Right atrium auricular region (tissue), 2 donors: ENCODE results near the gene ANKS1B. TPM values are rescaled to one million over a fixed set of nuclear protein-coding genes. Genes with fewer than 3 reads are reported as not detected.

Experiments used
- DNase-seq: peaks from one replicate; pipeline ENCODE4 v3.0.0-alpha.2; 2019; ENCODE audit warnings: low spot score
- H3K27ac ChIP-seq, 2 donors: fragments of 200-600 bp; sonication (generic); 1 replicate in 1 of 2; 2 replicates in 1 of 2; pipeline ENCODE4 v1.5.1; 2016 to 2019
- H3K27me3 ChIP-seq, 2 donors: fragments of 200-600 bp; sonication (generic); one replicate each; pipeline versions ENCODE4 v1.5.1 to v1.6.0; 2017 to 2019
- H3K36me3 ChIP-seq: fragments of 200-600 bp; sonication (generic); one replicate; pipeline ENCODE4 v1.5.1; 2016
- H3K4me1 ChIP-seq, 2 donors: fragments of 200-600 bp; sonication (generic); one replicate each; pipeline versions ENCODE4 v1.5.1 to v1.6.0; 2017 to 2019
- H3K4me3 ChIP-seq, 2 donors: fragments of 200-600 bp; sonication (generic); 1 replicate in 1 of 2; 2 replicates in 1 of 2; pipeline ENCODE4 v1.5.1; 2017 to 2019; ENCODE audit warnings: mild to moderate bottlenecking in 1 of 2, moderate library complexity in 1 of 2
- H3K9me3 ChIP-seq, 2 donors: fragments of 200-600 bp; sonication (generic); one replicate each; pipeline ENCODE4 v1.5.1; 2019
- total RNA-seq, 2 donors: library from RNA; depleted of rRNA; stranded (reverse); fragments of >200 nt; gene quantifications; one replicate each; pipeline ENCODE4 v1.1.0, GENCODE V29; 2016
- TF ChIP-seq, protein P1 (sequence below), 2 donors: fragments of 200-600 bp; sonication (generic); IDR thresholded peaks; one replicate each; pipeline ENCODE4 v1.5.1; 2019; ENCODE audit warnings: antibody characterized with exemption in 2 of 2

The ANKS1B gene
- total RNA-seq, 2 donors from 2014 or later: 2.4 to 3.1 TPM

DNA sequence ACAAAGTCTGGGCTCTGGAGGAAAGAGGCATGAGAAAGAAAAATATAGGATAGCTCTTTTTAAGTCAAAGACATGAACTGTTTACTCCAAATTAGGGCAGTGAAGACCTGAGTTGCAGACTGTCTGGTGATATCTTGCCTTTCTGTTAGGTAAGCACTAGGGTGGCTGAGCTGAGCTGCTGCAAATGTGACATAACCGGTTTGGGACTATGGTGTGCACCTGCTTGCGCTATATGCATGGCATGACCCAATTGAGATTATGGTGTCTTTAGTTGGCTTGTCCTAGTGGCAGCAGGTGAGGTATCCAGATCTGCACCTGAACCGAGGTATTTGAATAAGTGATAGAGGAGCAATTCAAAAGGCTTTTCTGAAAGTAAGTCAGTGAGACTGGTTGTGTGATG, 994.1 kb downstream of the ANKS1B start:
- H3K36me3 ChIP-seq: no peaks in the 10 kb centered on the region
- H3K27ac ChIP-seq: no peak overlapping the region
- no peaks in the 10 kb centered on the region for H3K4me1 ChIP-seq
- TF ChIP-seq, protein P1, sequence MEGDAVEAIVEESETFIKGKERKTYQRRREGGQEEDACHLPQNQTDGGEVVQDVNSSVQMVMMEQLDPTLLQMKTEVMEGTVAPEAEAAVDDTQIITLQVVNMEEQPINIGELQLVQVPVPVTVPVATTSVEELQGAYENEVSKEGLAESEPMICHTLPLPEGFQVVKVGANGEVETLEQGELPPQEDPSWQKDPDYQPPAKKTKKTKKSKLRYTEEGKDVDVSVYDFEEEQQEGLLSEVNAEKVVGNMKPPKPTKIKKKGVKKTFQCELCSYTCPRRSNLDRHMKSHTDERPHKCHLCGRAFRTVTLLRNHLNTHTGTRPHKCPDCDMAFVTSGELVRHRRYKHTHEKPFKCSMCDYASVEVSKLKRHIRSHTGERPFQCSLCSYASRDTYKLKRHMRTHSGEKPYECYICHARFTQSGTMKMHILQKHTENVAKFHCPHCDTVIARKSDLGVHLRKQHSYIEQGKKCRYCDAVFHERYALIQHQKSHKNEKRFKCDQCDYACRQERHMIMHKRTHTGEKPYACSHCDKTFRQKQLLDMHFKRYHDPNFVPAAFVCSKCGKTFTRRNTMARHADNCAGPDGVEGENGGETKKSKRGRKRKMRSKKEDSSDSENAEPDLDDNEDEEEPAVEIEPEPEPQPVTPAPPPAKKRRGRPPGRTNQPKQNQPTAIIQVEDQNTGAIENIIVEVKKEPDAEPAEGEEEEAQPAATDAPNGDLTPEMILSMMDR (IDR thresholded peaks at IDR 0.05): no peak
- no peak for DNase-seq
- H3K9me3 ChIP-seq: peaks cover 0 to 9% of the 10 kb centered on the region in 2 donors
- no peaks in the 10 kb centered on the region for H3K27me3 ChIP-seq
- H3K4me3 ChIP-seq: no peak overlapping the region

DNA sequence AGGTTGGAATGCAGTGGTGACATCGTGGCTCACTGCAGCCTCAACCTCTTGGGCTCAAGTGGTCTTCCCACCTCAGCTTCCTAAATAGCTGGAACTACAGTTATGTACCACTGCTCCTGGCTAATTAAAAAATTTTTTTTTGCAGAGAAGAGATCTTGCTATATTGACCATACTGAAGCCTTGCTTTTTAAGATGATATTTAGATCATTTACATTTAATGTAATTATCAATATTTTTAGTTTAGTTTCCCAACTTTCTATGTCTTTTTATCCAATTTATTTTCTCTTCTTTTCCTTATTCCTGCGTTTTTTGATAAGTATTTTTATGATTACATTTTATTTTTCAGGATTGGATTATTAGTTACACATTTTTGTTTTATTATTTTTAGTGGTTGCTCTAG, 999.6 kb downstream of the ANKS1B start:
- H3K4me3 ChIP-seq: no peak overlapping the region
- DNase-seq: no peak
- no peaks in the 10 kb centered on the region for H3K36me3 ChIP-seq
- TF ChIP-seq, protein P1 (IDR thresholded peaks at IDR 0.05): no peak
- no peaks in the 10 kb centered on the region for H3K4me1 ChIP-seq
- H3K27me3 ChIP-seq: no peaks in the 10 kb centered on the region
- H3K27ac ChIP-seq: no peak overlapping the region
- peaks cover 0 to 31% of the 10 kb centered on the region in 2 donors for H3K9me3 ChIP-seq

DNA sequence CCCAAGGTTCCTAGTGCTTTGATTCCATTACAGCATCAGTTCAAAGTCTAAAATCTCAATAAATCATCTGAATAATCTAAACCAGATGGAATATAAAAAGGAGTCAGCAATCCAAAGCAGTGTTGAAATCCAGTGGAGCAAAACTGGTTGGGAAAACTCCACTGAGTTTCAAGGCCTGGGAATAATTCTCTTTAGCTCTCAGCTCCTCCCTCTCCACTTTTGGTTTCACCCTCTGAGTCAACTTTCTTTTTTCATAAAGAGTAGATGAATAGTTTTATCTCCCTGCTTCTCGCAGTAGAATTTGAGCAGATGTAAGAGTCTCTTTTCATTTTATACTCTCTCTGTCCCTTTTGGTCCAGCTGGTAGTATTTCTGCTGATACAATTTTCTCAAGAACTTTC, 1001.1 kb downstream of the ANKS1B start:
- no peaks in the 10 kb centered on the region for H3K27me3 ChIP-seq
- H3K27ac ChIP-seq: no peak overlapping the region
- H3K4me1 ChIP-seq: no peaks in the 10 kb centered on the region
- H3K4me3 ChIP-seq: no peak overlapping the region
- H3K9me3 ChIP-seq: peaks cover 0 to 31% of the 10 kb centered on the region in 2 donors
- no peaks in the 10 kb centered on the region for H3K36me3 ChIP-seq
- DNase-seq: no peak
- TF ChIP-seq, protein P1 (IDR thresholded peaks at IDR 0.05): no peak

DNA sequence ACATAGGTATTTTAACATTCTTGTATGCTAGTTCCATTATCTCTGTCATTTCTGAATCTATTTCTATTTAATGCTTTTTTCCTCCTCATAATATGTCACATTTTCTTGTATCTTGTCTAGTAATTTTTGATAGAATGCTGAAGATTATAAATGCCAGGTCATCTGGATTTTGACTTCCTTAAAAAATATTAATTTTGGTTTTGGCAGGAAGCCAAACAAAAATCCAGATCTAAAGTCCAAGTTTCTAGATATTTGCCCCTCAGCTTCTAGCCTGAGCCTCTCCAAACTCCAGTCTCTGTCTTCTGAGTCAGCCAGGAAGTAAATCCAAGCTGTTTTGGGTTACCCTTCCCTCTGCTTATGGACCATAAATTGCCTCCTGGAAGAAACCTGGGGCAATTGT, 1004.2 kb downstream of the ANKS1B start:
- Histone ChIP-seq H3K27ac (no peak overlapping the region), H3K4me1 (no peaks in the 10 kb centered on the region), H3K36me3 (no peaks in the 10 kb centered on the region), H3K9me3 (peaks cover 0 to 22% of the 10 kb centered on the region in 2 donors), H3K27me3 (no peaks in the 10 kb centered on the region), H3K4me3 (no peak overlapping the region)
- TF ChIP-seq, protein P1 (IDR thresholded peaks at IDR 0.05): no peak
- DNase-seq: no peak

DNA sequence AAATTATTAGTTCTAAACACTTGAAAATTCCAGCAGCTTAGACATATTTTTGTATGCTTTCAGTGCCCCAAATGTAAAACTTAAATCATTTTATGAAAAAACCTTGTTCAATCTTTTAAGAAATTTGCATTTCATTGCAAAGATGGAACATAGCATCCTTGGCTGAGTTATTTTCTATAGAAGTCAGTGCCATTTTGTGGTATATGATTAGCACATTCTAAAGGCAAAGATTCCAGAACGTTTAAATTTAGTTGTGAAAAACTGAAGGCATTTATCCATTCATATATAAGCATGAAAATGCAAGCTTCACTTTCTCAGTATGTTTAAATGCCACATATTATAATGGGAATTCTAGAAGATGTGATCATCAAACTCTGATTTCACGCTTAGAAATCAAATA, 1007.5 kb downstream of the ANKS1B start:
- TF ChIP-seq, protein P1 (IDR thresholded peaks at IDR 0.05): no peak
- no peaks in the 10 kb centered on the region for H3K9me3 ChIP-seq
- no peaks in the 10 kb centered on the region for H3K36me3 ChIP-seq
- DNase-seq: no peak
- no peaks in the 10 kb centered on the region for H3K4me1 ChIP-seq
- H3K4me3 ChIP-seq: no peak overlapping the region
- no peaks in the 10 kb centered on the region for H3K27me3 ChIP-seq
- H3K27ac ChIP-seq: no peak overlapping the region

DNA sequence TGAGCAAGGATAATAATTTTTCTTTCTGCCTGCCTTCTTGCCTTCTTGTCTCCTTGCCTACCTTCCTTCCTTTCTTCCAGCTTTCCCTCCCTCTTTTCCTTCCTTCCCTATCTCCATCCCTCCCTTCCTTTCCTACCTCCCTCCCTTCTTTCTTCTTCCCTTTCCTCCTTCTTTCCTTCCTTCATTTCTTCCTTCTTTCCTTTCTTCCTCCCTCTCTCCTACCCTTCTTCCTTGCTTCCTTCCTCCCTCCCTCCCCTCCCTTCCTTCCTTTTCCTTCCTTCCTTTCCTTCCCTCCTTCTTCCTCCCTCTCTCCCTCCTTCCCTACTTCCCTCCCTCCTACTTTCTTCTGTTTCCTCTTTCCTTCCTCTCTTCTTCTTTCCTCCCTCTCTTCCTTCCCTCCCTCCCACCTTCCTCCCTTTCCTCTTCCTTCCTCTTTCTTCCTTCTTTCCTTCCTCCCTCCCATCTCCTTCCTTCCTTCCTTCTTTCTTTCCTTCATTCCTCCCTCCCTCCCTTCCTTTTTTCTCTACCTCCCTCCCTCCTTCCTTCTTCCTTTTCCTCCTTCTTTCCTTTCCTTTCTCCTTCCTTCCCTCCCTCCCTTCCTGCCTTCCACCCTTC, 1009.9 kb downstream of the ANKS1B start:
- Histone ChIP-seq H3K4me3 (no peak overlapping the region), H3K27me3 (no peaks in the 10 kb centered on the region), H3K36me3 (no peaks in the 10 kb centered on the region), H3K9me3 (no peaks in the 10 kb centered on the region), H3K27ac (no peak overlapping the region), H3K4me1 (no peaks in the 10 kb centered on the region)
- TF ChIP-seq, protein P1 (IDR thresholded peaks at IDR 0.05): no peak
- no peak for DNase-seq
